Endothelial cell of umbilical vein (primary cell): Measurements from ENCODE around the gene PRKCSH. TPM values are rescaled to one million over a fixed set of nuclear protein-coding genes. Genes with fewer than 3 reads are reported as not detected.

Experiments
- BruUV-seq: library from RNA; stranded (reverse); fragments of 400-500 nt; replicated peaks from 2 replicates; lab custom pipeline; 2021; lab: Mats Ljungman, UMichigan
- CTCF ChIA-PET: fragments of 300-600, 350-600 bp; sonication (Branson Sonifier 250); formaldehyde crosslinking; loops from one replicate; lab custom pipeline; 2021; ENCODE audit warnings: antibody characterized with exemption, inconsistent platforms; lab: Charles Lee
- POLR2A ChIA-PET: fragments of 300-600, 350-600 bp; sonication (Branson Sonifier 250); formaldehyde crosslinking; loops from one replicate; lab custom pipeline; 2021; ENCODE audit warnings: antibody characterized with exemption, inconsistent platforms; lab: Charles Lee
- DNase-seq: peaks from one replicate; pipeline ENCODE4 v3.0.0-alpha.2; 2011; ENCODE audit warnings: low read depth, low spot score
- FAIRE-seq: peaks from 2 replicates; lab custom pipeline; 2011; peaks lifted over from hg19 to GRCh38; lab: Jason Lieb, UNC
- H2AFZ ChIP-seq: 2 replicates; pipeline ENCODE4 v1.6.0; 2012; ENCODE audit warnings: low read depth, low read length, control low read depth, inconsistent platforms
- H3K27ac ChIP-seq: 2 replicates; pipeline ENCODE4 v1.5.1; 2011; ENCODE audit warnings: low read depth, mild to moderate bottlenecking, control low read depth, low read length, moderate library complexity; ENCODE audit not compliant: insufficient read depth
- H3K27me3 ChIP-seq, 2 experiments: 2 replicates each; pipeline versions ENCODE4 v1.6.0 to v1.6.1; 2011; ENCODE audit warnings: low read length in 2 of 2, mixed read lengths in 1 of 2; ENCODE audit not compliant: control insufficient read depth in 2 of 2, insufficient read depth in 2 of 2
- H3K36me3 ChIP-seq, 2 experiments: 2 replicates in 1 of 2; 3 replicates in 1 of 2; pipeline ENCODE4 v1.5.1; 2011; ENCODE audit warnings: low read length in 2 of 2, mild to moderate bottlenecking in 1 of 2, moderate library complexity in 1 of 2; ENCODE audit not compliant: control insufficient read depth in 2 of 2, insufficient read depth in 2 of 2; ENCODE audit errors: extremely low read depth in 1 of 2
- H3K4me1 ChIP-seq: 3 replicates; pipeline ENCODE4 v1.5.1; 2011; ENCODE audit warnings: mild to moderate bottlenecking, low read length; ENCODE audit not compliant: control insufficient read depth, insufficient read depth; ENCODE audit errors: extremely low read depth
- H3K4me2 ChIP-seq: 2 replicates; pipeline ENCODE4 v1.6.1; 2011; ENCODE audit warnings: low read length, control low read depth, mixed read lengths; ENCODE audit not compliant: insufficient read depth
- H3K4me3 ChIP-seq, 3 experiments: fragments of 200-600 bp in 1 of 3; sonication (generic), shearing (Covaris generic) in 1 of 3; replicated peaks in 1 of 3; 2 replicates each; pipeline ENCODE4 v1.5.1; 2011 to 2016; ENCODE audit warnings: control low read depth in 3 of 3, low read length in 3 of 3, mild to moderate bottlenecking in 2 of 3, inconsistent platforms in 1 of 3, low read depth in 1 of 3, moderate library complexity in 1 of 3; ENCODE audit not compliant: insufficient read depth in 1 of 3
- H3K79me2 ChIP-seq: 2 replicates; pipeline ENCODE4 v1.6.0; 2012; ENCODE audit warnings: low read length, inconsistent platforms; ENCODE audit not compliant: control insufficient read depth, insufficient read depth
- H3K9ac ChIP-seq: replicated peaks from 2 replicates; pipeline ENCODE3; 2011; ENCODE audit warnings: low read length, control low read depth; ENCODE audit not compliant: insufficient read depth; ENCODE audit errors: extremely low read depth
- H3K9me1 ChIP-seq: replicated peaks from 3 replicates; pipeline ENCODE4 v1.6.0; 2011; ENCODE audit warnings: mild to moderate bottlenecking, low read length; ENCODE audit not compliant: control insufficient read depth, insufficient read depth; ENCODE audit errors: extremely low read depth
- H3K9me3 ChIP-seq: replicated peaks from 2 replicates; pipeline ENCODE4 v1.5.1; 2012; ENCODE audit warnings: low read length, inconsistent platforms; ENCODE audit not compliant: control insufficient read depth, insufficient read depth
- H4K20me1 ChIP-seq: replicated peaks from 2 replicates; pipeline ENCODE3; 2011; ENCODE audit warnings: mild to moderate bottlenecking, low read length; ENCODE audit not compliant: control insufficient read depth, insufficient read depth; ENCODE audit errors: extremely low read depth
- CTCF ChIP-seq, 2 donors: IDR thresholded peaks; 1 replicate in 1 of 2; 2 replicates in 1 of 2; pipeline ENCODE4 v1.5.1; 2011; ENCODE audit warnings: low read length in 2 of 2, mild to moderate bottlenecking in 2 of 2, moderate library complexity in 2 of 2, control low read depth in 1 of 2, inconsistent platforms in 1 of 2, low read depth in 1 of 2; ENCODE audit not compliant: insufficient read depth in 1 of 2; ENCODE audit errors: extremely low read depth in 1 of 2
- EZH2 ChIP-seq: IDR thresholded peaks from 2 replicates; pipeline ENCODE4 v1.6.1; 2012; ENCODE audit warnings: borderline replicate concordance, low read depth, mild to moderate bottlenecking, moderate library complexity, low read length, inconsistent platforms; ENCODE audit not compliant: severe bottlenecking
- FOS ChIP-seq: IDR thresholded peaks from 2 replicates; pipeline ENCODE4 v1.6.1; 2011; ENCODE audit warnings: mild to moderate bottlenecking, low read length, moderate library complexity, borderline replicate concordance; ENCODE audit not compliant: insufficient read depth
- GATA2 ChIP-seq: IDR thresholded peaks from 2 replicates; pipeline ENCODE4 v1.7.0; 2011; ENCODE audit warnings: low read depth, mild to moderate bottlenecking, moderate library complexity, mixed read lengths, low read length; ENCODE audit not compliant: insufficient read length, insufficient read depth
- JUN ChIP-seq: IDR thresholded peaks from 2 replicates; pipeline ENCODE4 v1.6.1; 2011; ENCODE audit warnings: borderline replicate concordance, low read depth; ENCODE audit not compliant: insufficient read length, insufficient read depth
- MAX ChIP-seq: IDR thresholded peaks from 2 replicates; pipeline ENCODE4 v1.6.1; 2011; ENCODE audit not compliant: insufficient read depth, insufficient read length
- MYC ChIP-seq: IDR thresholded peaks from one replicate; pipeline ENCODE4 v1.6.1; 2011; ENCODE audit warnings: mild to moderate bottlenecking, low read depth, low read length
- POLR2A ChIP-seq: IDR thresholded peaks from 2 replicates; pipeline ENCODE4 v1.6.1; 2012; ENCODE audit warnings: low read depth, mild to moderate bottlenecking, control low read depth, low read length
- POLR2AphosphoS5 ChIP-seq: IDR thresholded peaks from 2 replicates; pipeline ENCODE4 v1.6.1; 2012; ENCODE audit warnings: low read depth, mild to moderate bottlenecking, control low read depth, low read length, moderate library complexity; ENCODE audit not compliant: insufficient read depth
- dilution Hi-C: fragments of 300-500 bp; cut with MboI; formaldehyde crosslinking; loops from one replicate; pipeline ENCODE4 v1.15.0; 2019; ENCODE audit warnings: low sequenced_read_pairs; ENCODE audit not compliant: extremely low pct_ligation_motif_present
- intact Hi-C: fragments of 100-400 bp; cut with micrococcal nuclease; formaldehyde crosslinking; loops from one replicate; pipeline ENCODE4 v1.10.0; 2022
- polyA plus RNA-seq, 4 experiments: library from polyadenylated mRNA; depleted of rRNA in 3 of 4; stranded (reverse) in 3 of 4; unstranded in 1 of 4; fragments of >200 nt; gene quantifications; 2 replicates each; pipeline versions ENCODE4 v1.2.1 to v1.2.3, GENCODE V29; 2011 to 2012; ENCODE audit warnings: missing spikeins in 1 of 4
- total RNA-seq: library from RNA; stranded (reverse); gene quantifications from 2 replicates; pipeline ENCODE4 v1.2.3, GENCODE V29; 2021

The PRKCSH gene
- total and polyA plus RNA-seq, 2 donors (not counting 3 experiments of a cell fraction or from before 2014, with no cell fraction given), result 215 to 425 TPM

DNA sequence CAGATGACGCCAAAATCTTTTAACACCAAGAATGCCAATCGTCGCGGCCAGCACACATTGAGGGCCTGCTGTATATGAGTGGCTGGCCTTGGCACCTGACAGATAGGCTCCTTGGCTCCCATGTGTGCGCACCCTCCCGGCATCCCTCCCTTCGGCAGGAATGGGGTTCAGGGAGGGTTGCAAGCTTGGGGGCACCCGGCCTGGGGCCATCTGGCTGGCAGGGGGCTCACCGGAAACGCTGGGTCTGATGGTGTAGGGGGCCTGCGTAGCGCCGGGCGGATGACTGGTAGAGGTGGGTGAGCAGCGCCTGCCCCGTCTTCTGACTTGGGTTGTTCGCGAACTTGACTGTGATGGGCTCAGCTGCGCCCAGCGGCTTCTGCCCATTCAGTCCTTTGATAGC lies 22.4 kb downstream of the PRKCSH start:
- intact Hi-C loops (no loop called here), dilution Hi-C loops (no loop called here)
- DNase-seq (no peak), FAIRE-seq (no peak)
- H3K27me3 ChIP-seq, result no peaks in the 10 kb centered on the region
- H3K4me3 ChIP-seq, result no peak overlapping the region
- no peaks in the 10 kb centered on the region for H3K9me1 ChIP-seq
- H4K20me1 ChIP-seq, result no peaks in the 10 kb centered on the region
- H3K27ac ChIP-seq, result no peak overlapping the region
- H3K4me1 ChIP-seq, result no peaks in the 10 kb centered on the region
- ChIA-PET POLR2A (no interaction called here), CTCF (interaction anchor here (1.6 kb wide), 1 partner anchor 25 kb away, joined by 8 read pairs; no protein-coding TSS in a partner anchor)
- no peaks in the 10 kb centered on the region for H3K36me3 ChIP-seq
- H3K9me3 ChIP-seq, result no peaks in the 10 kb centered on the region
- H3K4me2 ChIP-seq, result no peak overlapping the region
- H3K9ac ChIP-seq, result no peak overlapping the region
- no peaks in the 10 kb centered on the region for H3K79me2 ChIP-seq
- H2AFZ ChIP-seq, result no peak overlapping the region
- no TSS peak for BruUV-seq
- TF ChIP-seq FOS (no peak), MYC (no peak), POLR2A (no peak), POLR2AphosphoS5 (no peak), EZH2 (no peak), GATA2 (no peak), MAX (no peak), JUN (no peak), CTCF (IDR thresholded peaks at IDR 0.05; ENCODE audit: extremely low read depth in 1 of 2, insufficient read depth in 1 of 2, low read depth in 1 of 2, low read length in 2 of 2) (no peak)
